Stimulated activated CD4-positive, alpha-beta T cell treated with anti-CD3 and anti-CD28 coated beads, Interleukin-15, amount 100 ng/mL, for 24 hours (primary cell): ENCODE results near the gene IPO5.
A peak's percentile ranks its signal among the peaks of the same experiment; 100 is the strongest.
"Not testable (repeated sequence)": the region's sequence is repeated elsewhere in the genome, so short reads cannot be mapped to it uniquely, and the experiment has no call there.

Experiments
- DNase-seq: peaks from one replicate; pipeline ENCODE4 v3.0.0-alpha.2; 2020

IPO5 gene

DNA sequence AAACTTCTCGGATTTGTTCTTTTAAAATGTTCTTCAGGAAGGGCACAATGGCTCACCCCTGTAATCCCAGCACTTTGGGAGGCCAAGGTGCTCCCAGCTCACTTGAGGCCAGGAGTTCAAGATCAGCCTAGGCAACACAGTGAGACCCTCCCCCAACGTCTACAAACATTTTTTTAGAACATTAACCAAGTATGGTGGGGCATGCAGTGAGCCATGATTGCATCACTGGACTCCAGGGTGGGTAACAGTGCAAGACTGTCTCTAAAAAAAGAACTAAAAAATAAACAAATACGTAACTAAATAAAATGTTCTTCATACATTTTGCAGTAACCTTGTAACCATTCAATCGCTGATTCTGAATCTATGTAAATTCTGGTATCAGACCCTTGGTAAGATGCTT is 2.1 kb upstream of the IPO5 start:
- DNase-seq, result no peak

DNA sequence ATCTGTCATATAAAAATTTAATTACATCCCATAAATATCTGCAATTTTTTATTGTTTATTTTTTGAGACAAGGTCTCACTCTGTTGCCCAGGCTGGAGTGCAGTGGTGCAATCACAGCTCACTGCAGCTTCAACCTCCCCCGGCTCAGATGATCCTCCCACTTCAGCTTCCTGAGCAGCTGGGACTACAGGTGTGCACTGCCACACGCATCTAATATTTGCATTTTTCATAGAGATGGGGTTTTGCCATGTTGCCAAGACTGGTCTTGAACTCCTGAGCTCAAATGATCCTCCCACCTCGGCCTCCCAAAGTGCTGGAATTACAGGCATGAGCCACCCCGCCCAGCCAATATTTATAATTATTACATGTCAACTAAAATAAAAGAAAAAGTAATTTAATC is 644 bp upstream of the IPO5 start:
- not testable (repeated sequence) for DNase-seq

DNA sequence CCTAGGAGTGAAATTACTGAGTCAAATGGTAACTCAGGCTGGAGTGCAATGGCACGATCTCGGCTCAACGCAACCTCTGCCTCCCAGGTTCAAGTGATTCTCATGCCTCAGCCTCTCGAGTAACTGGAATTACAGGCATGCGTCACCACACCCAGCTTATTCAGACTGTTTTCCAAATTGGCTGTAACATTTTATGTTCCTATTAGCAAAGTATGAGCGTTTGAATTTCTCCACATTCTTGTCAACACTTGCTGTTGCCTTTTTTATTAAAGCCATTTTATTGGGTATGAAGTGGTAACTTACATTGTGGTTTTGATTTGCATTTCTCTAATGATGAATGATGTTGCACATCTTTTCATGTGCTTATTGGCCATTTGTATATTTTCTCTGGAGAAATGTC is 7.9 kb downstream of the IPO5 start:
- no peak for DNase-seq

DNA sequence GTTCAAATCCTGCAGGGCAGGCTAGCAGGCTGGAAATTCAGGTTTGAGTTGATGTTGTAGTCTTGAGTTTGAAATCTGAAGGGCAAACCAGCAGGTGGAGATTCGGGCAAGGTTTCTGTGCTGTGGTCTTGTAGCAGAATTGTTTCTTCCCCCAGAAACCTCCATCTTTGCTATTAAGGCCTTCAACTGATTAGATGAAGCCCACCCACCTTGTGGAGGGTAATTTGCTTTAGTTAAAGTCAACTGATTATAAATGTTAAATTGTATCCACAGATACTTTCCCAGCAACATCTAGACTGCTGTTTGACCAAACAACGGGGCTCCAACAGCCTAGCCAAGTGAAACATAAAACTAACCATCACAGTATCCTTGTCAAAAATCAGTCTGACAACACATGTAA is 9.4 kb downstream of the IPO5 start:
- DNase-seq, result no peak

DNA sequence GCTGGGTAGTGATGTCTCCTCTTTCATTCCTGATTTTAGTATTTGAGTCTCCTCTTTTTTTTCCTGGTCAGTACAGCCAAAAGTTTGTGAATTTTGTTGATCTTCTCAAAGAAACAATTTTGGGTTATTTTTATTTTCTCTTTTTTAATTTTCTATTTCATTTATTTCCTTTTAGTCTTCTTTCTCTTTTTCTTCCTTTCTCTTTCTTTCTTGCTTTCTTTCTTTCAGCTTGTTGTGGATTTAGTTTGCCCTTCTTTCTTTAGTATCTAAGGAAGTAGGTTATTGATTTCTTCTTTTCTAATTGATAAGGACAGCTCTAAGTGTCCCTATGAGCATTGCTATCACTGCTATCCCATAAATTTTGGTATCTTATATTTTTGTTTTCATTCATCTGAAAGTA is 13.8 kb downstream of the IPO5 start:
- DNase-seq, result no peak

DNA sequence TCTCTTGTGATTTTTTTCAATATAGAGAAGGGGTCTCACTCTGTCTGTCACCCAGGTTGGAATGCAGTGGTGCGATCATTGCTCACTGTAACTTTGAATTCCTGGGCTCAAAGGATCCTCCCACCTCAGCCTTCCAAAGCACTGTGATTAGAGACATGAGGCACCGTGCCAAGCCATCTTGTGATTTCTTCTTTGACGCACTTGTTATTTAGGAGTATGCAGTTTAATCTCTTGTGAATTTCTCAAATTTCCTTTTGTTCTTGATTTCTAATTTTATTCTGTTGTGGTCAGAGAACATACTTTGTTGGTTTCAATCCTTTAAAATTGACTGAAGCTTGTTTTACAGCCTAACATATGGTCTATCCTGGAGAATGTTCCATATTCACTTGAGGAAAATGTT is 14.5 kb downstream of the IPO5 start:
- DNase-seq, result no peak

DNA sequence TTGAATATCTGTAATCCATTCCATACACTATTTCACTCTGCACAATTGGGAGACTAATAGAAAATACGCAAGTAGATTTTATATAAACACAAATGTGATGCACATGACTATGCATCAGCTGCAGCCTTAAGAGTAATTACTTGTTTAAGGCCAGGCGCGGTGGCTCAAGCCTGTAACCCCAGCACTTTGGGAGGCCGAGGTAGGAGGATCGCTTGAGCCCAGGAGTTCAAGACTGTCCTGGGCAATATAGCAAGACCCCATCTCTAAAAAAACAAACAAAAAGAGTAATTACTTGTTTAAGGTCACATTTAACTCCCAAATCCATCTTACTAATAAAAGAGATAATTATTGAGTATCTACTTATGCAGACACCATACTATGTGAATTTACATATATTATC is 18.0 kb downstream of the IPO5 start:
- no peak for DNase-seq

DNA sequence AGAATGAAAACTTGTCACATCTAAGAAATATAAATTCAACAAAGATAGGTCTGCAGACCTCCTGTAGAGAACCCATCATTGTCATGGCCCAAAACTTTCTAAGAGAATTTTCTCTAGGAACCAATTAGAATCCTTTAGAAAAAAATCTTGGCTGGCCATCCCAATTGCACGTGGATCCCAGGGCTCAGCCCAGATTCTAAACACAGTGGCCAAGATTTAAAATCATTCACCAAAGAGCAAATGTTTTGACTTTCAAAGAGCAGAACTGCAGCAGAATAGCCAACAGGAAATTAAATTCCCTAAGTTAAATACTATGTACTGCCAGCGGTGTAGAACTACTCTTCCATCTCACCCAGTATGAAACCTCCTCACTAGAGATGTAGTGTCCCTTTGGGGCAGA is 21.3 kb downstream of the IPO5 start:
- DNase-seq, result no peak

DNA sequence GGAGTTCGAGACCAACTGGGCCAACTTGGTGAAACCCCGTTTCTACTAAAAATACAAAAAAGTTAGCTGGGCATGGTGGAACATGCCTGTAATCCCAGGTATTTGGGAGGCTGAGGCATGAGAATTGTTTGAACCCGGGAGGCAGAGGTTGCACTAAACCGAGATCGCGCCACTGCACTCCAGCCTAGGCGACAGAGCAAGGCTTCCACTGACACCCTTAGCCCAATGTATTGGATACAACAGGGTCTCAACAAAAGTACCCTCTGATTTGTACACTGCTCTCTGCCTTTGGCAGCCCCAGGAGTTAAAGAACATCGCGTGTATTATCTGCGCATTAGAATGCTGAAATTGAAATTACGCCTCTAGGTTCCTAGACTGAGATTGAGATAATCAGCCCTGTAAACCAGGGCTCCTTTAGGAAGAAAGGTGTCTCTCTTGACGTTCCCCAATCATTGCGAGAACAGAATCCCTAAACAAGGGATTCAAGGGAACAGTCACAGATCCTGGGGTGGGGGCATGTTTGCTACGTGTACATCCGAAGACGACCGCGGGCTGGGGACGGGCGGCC is 21.9 kb downstream of the IPO5 start:
- peak; percentile 7 for DNase-seq

DNA sequence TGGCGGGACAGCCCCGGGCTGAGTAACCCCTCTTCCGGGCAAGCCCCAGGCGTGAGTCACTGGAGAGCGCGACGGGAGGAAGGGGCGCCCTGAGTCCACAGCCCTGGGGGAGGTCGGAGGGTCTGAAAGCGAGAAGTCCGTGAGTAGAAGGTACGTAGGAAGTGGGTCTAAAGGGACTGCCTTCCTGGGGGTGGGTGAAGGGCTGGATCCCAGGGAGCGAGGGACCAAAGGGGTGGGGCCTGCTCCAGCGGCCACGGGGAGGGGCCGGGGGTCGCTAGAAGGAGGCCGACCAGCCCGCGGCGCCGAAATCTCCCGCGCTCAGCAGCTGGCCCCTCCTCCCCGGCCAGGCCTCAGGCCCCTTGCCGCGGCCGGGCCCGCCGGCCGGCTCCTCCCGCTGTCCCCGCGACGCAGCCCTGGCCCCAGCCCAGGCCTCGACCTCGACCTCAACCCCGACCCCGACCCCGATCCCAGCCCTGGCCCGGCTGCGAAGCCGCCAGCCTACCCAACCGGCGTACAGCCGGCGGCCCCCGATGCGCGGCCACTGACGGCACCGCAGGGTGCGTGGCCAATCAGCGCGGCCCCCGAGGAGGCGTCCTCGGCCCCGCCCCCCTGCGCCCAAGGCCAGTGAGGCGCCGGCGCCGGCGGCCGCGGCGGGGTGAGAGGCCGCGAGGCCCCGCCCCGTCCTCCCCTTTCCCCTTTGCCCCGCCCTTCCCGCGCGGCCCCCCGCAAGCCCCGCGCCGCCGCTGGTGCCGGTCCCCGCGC is 22.6 kb downstream of the IPO5 start:
- peak; percentile 94 for DNase-seq

DNA sequence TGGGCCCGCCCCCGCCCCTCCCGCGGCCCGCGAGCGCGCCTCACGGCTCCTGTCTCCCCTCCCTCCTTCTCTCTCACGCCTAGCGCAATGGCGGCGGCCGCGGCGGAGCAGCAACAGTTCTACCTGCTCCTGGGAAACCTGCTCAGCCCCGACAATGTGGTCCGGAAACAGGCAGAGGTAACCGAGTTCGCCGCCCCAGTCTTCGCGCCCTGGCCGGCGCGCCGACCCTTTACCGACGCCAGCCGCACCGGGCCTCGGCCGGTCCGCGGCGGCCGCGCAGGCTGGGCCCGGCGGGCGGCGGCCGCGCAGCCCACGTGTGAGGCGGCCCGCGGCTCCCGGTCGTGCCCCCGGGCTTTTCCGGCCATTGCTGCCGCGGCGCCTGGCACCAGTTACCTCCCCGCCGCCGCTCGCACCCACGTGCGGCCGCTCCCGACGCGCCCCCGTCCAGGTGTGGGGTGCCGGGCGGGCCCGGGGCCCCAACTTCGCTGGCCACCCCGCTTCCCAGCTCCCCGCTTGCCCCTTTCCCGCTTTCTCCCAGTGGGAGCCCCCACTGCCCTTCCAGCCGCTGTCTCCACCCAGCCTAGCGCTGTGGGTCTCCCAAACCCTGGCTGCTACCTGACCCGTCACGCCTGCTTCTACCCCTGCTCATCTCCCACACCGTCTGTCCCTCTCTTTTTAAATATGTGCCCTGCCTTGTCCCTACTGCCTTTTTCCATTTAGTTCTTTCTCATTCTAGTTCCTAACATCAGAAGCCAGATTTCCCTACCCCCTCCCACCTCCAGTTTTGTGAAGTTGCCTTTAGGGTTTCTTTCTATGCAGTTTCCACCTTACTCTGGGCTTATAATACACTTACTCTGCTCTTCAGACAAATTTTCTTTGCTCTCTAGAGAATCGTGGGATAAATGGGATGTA is 23.4 kb downstream of the IPO5 start:
- peak; percentile 34 for DNase-seq

DNA sequence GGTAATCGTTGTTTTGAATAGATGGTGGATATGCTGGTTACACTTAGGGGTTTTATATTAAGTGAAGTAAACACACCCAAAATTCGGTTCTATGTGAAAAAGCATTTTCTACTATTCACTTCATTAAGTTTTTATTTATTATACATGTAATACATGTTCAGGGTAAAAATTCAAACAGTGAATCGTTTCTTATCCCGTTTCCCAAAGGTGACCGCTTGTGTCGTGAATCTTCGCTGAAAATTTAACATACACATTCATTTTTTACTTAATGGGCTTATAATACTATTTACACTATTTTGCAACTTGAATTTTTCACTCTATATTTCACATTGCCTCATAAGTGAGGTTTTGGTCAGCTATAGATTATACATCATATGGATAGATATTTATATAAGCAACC is 24.5 kb downstream of the IPO5 start:
- DNase-seq, result no peak

DNA sequence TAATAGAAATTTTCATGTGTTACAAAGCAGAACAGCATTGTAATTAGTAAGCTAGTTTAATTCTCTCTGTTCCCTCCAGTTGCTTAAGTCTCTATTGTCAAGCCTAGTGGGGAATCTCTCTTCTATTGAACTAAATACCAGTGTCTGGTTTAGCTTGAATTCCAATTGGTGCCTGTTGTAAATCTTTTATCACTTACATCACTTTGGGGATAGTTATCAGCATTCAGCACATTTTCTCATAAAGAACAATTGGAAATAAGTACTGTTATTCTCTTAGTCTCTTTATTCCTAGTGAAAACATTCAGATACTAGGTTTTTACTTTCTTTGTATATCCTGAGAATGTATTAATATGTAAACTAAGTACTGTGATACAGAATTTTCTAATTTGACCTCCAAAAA is 25.2 kb downstream of the IPO5 start:
- DNase-seq, result no peak

DNA sequence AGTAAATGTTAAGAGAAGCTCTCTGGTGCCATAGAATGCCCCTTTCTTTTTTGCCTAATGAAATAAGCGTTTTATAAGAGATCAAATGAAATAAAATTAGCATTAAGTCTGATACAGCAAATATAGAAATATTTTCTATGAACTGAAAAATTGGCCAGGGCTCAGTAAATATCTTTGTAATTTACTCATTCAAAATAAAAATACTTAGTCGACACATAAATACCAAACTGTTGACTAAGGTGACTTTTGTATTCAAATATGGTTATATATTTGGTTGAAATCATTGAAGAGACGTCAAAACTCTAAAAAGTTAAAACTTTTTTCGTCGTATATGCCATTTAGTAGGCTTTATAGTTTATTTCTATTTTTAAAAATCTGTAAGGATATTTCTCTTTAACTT is 25.6 kb downstream of the IPO5 start:
- no peak for DNase-seq

DNA sequence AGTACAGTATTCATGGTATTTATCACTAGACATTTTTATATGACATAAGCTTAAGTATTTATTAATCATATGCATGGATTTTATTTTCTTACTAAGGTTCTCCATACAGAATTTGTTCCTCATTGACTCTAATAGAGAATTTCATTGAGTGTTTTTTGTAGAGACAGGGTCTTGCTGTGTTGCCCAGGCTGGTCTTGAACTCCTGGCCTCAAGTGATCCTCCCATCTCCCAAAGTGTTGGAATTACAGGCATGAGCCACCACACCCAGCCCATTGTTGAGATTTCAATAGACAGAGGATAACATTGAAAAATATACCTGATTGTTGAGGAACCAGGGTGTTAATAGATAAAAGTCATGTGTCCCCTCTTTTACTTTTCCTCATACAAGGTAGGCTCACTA is 26.1 kb downstream of the IPO5 start:
- no peak for DNase-seq

DNA sequence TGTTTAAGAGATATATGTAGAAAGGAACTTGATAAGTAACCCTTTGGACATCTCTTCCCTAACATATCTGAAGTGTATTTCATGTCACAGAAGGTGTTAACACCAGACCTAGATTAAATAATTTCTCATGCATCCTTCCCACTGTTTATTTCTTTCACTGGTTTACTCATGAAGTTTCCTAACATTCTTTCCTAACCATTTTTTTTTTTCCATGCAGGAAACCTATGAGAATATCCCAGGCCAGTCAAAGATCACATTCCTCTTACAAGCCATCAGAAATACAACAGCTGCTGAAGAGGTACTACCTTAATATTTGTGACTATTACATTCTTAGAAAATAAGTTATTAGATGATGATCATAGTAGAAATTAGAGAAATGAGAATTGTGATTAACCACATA is 28.8 kb downstream of the IPO5 start:
- DNase-seq, result no peak

DNA sequence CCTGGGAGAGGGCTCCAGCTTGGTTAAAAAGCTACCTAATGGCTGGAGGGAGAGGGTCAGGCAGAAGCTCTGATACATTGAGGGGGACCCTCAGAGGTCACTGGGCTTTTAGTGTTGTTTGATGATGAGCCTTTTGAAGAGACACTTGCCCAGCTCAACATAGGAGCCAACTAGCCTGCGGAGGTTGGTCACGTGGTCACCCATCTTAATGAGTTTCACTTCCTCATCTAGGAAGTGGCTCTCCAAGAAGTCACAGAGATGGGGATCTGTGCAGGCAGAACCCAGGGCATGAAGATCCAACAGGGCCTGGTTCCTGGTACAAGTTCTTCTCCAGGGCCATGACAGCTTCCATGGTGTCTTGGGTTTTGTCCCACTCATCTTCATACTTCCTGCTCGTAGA is 33.4 kb downstream of the IPO5 start:
- no peak for DNase-seq

DNA sequence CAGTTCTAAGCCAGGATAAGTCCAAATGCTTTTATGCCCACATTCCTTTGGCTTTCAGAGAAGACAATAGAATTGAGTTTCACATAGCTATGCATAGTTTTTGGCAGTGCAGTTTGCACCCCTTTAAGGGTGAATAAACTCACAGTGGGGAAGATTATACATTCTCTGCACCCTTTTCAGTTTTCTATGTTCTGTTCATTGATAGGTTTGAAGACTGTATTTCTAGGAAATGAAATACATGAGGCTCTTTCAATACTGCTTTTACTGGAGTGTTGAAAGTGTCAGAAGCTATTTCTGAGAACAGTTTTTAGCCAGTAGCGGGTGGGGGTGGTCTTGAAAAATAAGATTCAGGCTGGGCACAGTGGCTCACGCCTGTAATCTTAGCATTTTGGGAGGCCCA is 46.2 kb downstream of the IPO5 start:
- no peak for DNase-seq

DNA sequence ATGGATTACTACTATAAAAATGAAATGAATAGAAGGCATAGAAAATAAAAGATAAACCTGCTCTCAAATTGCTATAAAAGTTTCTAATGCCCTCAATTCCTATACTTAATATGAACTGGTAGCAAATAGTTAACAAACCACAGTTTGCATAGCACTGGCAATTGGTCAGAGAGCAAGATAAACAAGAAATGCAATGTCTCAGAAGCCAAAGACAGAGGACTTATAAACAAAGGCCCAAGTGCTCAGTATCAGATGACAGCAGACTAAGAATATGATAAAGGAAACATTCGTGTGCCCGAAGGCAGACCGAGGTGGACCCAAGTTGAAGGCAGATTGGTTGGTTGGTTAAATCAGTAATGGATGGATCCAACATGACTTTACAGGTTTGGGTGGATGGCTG is 50.6 kb downstream of the IPO5 start:
- DNase-seq, result no peak

DNA sequence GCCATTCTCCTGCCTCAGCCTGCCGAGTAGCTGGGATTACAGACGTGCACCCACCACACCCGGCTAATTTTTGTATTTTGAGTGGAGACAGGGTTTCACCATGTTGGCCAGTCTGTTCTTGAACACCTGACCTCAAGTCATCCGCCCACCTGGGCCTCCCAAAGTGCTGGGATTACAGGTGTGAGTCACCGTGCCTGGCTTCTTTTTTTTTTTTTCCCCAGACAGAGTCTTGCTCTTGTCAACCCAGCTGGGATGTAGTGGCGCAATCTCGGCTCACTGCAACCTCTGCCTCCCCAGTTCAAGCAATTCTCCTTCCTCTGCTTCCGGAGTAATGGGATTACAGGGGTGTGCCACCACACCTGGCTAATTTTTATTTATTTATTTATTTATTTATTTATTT is 51.5 kb downstream of the IPO5 start:
- DNase-seq, result peak; percentile 12

DNA sequence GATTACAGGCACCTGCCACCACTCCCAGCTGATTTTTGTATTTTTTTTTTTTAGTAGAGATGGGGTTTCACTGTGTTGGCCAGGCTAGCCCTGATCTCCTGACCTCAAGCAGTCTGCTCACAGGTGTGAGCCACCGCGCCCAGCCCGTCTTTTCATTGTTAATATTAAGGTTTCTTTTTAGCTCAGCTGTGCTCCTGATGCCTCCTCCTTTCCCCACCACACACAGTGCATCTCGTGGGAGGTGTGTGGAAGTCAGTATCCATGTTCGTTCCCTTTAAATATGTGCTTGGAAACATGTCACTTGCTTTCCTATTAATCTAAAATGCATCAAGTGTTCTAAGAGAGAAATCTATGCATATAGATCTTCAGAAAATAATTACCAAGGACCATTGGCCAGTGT is 53.5 kb downstream of the IPO5 start:
- DNase-seq, result no peak

DNA sequence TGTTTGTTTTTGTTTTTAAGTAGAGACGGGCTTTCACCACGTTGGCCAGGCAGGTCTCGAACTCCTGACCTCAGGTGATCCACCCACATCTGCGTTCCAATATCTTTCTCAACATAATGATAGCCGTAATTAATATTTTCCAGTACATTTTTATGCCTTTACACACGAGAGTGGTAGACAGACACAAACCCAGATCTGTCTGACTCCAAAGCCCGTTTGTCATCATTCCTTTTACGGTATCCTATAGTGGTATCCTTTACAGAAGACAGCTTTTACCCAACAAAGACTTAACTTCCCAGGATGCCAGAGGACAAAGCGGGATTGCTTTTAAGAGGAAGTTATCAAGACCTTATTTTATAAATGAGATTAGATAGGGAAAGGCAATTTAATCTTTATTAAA is 59.8 kb downstream of the IPO5 start:
- no peak for DNase-seq

DNA sequence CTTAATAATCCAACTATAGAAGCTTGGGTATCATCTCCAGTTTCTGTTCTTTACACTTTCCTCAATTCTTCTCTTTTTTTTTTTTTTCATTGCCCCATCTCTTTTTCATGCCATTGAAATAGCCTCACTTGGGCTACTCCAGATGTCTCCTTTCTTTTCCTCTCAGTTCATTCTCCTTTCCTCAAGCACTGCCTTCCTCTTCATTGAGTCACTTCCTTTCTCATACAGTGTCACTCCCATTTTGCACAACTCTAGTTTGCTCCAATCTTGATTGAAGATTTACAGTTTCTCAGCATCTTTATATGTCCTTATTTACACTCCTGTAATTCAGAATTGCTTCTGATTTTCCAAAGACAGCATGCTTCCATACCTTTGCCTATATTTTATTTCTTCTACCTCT is 61.3 kb downstream of the IPO5 start:
- DNase-seq, result no peak

DNA sequence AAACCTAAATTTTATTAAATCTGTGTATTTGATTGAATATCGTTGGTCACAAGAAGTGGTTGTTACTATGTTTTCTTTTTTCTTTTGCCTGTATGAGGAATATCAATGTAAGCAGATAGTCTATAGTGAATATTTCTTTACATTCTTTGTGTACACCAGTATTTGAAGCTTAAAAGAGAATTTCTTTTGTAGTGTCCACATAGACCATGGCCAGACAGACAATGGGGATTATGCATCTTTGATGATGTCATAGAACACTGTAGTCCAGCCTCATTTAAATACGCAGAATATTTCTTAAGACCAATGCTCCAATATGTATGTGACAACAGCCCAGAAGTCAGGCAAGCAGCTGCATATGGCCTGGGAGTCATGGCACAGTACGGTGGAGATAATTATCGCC is 64.8 kb downstream of the IPO5 start:
- no peak for DNase-seq
